ENCODE data around the gene PHLDA2. TPM values are rescaled to one million over a fixed set of nuclear protein-coding genes. Genes with fewer than 3 reads are reported as not detected.

PHLDA2 gene
- total and polyA plus RNA-seq, 8 donors: 3.1 to 34.2 (median 25.5) TPM; not detected in 3

- WGBS, 5 donors: 81 to 88% (median 87%) methylated on average over 6 of the region's 6 CpGs
- peaks cover 0 to 8% (median 0%) of the 10 kb centered on the region in 4 donors for H3K4me1 ChIP-seq
- peaks cover 94 to 100% (median 100%) of the 10 kb centered on the region in 4 donors for H3K36me3 ChIP-seq
- H3K4me3 ChIP-seq: no peak overlapping the region
- H3K27ac ChIP-seq: no peak overlapping the region
- DNase-seq: no peak
- intact Hi-C loops (cut with DNase I; ENCODE audit: low total_unique reads): no loop called here
- no peaks in the 10 kb centered on the region for H3K27me3 ChIP-seq
- TF ChIP-seq POLR2A (IDR thresholded peaks at IDR 0.05) (no peak), EP300 (IDR thresholded peaks at IDR 0.05) (no peak), CTCF (IDR thresholded peaks at IDR 0.05) (no peak), POLR2AphosphoS5 (IDR thresholded peaks at IDR 0.05) (no peak)
- H3K9me3 ChIP-seq: no peaks in the 10 kb centered on the region
These were observed 26.8 kb upstream of the PHLDA2 start for GRCh38 chr11:2955906-2956476.

GRCh38 chr11:2954263-2954662 lies 25.0 kb upstream of the PHLDA2 start:
- TF ChIP-seq POLR2AphosphoS5 (IDR thresholded peaks at IDR 0.05) (no peak), POLR2A (IDR thresholded peaks at IDR 0.05) (no peak), CTCF (IDR thresholded peaks at IDR 0.05) (no peak), EP300 (IDR thresholded peaks at IDR 0.05) (no peak)
- Histone ChIP-seq H3K36me3 (peaks cover 86 to 100% (median 100%) of the 10 kb centered on the region in 4 donors), H3K9me3 (no peaks in the 10 kb centered on the region), H3K27me3 (no peaks in the 10 kb centered on the region), H3K4me3 (no peak overlapping the region), H3K27ac (no peak overlapping the region), H3K4me1 (peaks cover 0 to 8% (median 0%) of the 10 kb centered on the region in 4 donors)
- intact Hi-C loops (cut with DNase I; ENCODE audit: low total_unique reads): no loop called here
- 87 to 93% (median 89%) methylated on average over 6 of the region's 6 CpGs for WGBS, 5 donors
- DNase-seq: no peak

- H3K27me3 ChIP-seq: no peaks in the 10 kb centered on the region
- H3K9me3 ChIP-seq: no peaks in the 10 kb centered on the region
- 61 to 82% (median 71%) methylated on average over 6 of the region's 6 CpGs for WGBS, 5 donors
- H3K4me3 ChIP-seq: no peak overlapping the region
- peaks cover 0 to 8% (median 0%) of the 10 kb centered on the region in 4 donors for H3K4me1 ChIP-seq
- TF ChIP-seq CTCF (IDR thresholded peaks at IDR 0.05) (no peak), EP300 (IDR thresholded peaks at IDR 0.05) (no peak), POLR2AphosphoS5 (IDR thresholded peaks at IDR 0.05) (no peak), POLR2A (IDR thresholded peaks at IDR 0.05) (no peak)
- intact Hi-C loops (cut with DNase I; ENCODE audit: low total_unique reads): no loop called here
- H3K27ac ChIP-seq: no peak overlapping the region
- peaks cover 77 to 100% (median 100%) of the 10 kb centered on the region in 4 donors for H3K36me3 ChIP-seq
- DNase-seq: no peak
These were observed 23.1 kb upstream of the PHLDA2 start for GRCh38 chr11:2952290-2952689.

- WGBS, 5 donors: 74 to 82% (median 76%) methylated on average over 9 of the region's 9 CpGs
- Histone ChIP-seq H3K27ac (no peak overlapping the region), H3K9me3 (no peaks in the 10 kb centered on the region), H3K4me3 (no peak overlapping the region), H3K27me3 (no peaks in the 10 kb centered on the region), H3K4me1 (peaks cover 0 to 12% (median 1%) of the 10 kb centered on the region in 4 donors), H3K36me3 (peaks cover 70 to 100% (median 98%) of the 10 kb centered on the region in 4 donors)
- DNase-seq: no peak
- intact Hi-C loops (cut with DNase I; ENCODE audit: low total_unique reads): no loop called here
- no peak for TF ChIP-seq POLR2A (IDR thresholded peaks at IDR 0.05)
- no peak for TF ChIP-seq CTCF (IDR thresholded peaks at IDR 0.05)
- TF ChIP-seq EP300 (IDR thresholded peaks at IDR 0.05): no peak
These were observed 22.3 kb upstream of the PHLDA2 start for GRCh38 chr11:2951231-2952110.
